Spleen (tissue), 11 donors: ENCODE results near the gene CTNNBL1. TPM values are rescaled to one million over a fixed set of nuclear protein-coding genes. Genes with fewer than 3 reads are reported as not detected.

Experiments
- DNase-seq: peaks from one replicate; pipeline ENCODE4 v3.0.0-alpha.2; 2020
- H3K27ac ChIP-seq, 8 donors: fragments of 200-600 bp; sonication (generic) in 7 of 8; 1 replicate in 4 of 8; 2 replicates in 4 of 8; pipeline versions ENCODE4 v1.5.0 to v1.8.0; 2016 to 2021; ENCODE audit warnings: inconsistent platforms in 4 of 8, mild to moderate bottlenecking in 4 of 8, moderate library complexity in 1 of 8
- H3K27me3 ChIP-seq, 7 donors: fragments of 200-600 bp; sonication (generic) in 6 of 7; replicated peaks in 1 of 7; 1 replicate in 4 of 7; 2 replicates in 3 of 7; pipeline versions ENCODE4 v1.5.0 to v1.8.0; 2016 to 2021; ENCODE audit warnings: inconsistent platforms in 3 of 7, mild to moderate bottlenecking in 1 of 7
- H3K36me3 ChIP-seq, 6 donors: fragments of 200-600 bp; sonication (generic) in 5 of 6; 1 replicate in 4 of 6; 2 replicates in 2 of 6; pipeline versions ENCODE4 v1.5.0 to v1.8.0; 2016 to 2021; ENCODE audit warnings: inconsistent platforms in 2 of 6
- H3K4me1 ChIP-seq, 6 donors: fragments of 200-600 bp; sonication (generic) in 5 of 6; 1 replicate in 3 of 6; 2 replicates in 3 of 6; pipeline versions ENCODE4 v1.5.0 to v1.8.0; 2016 to 2021; ENCODE audit warnings: inconsistent platforms in 3 of 6
- H3K4me3 ChIP-seq, 8 donors: fragments of 200-600 bp; sonication (generic) in 7 of 8; 1 replicate in 4 of 8; 2 replicates in 4 of 8; pipeline versions ENCODE4 v1.5.0 to v1.8.0; 2016 to 2021; ENCODE audit warnings: inconsistent platforms in 4 of 8, mild to moderate bottlenecking in 4 of 8, moderate library complexity in 2 of 8
- H3K9me3 ChIP-seq, 8 donors: fragments of 200-600 bp; sonication (generic) in 7 of 8; 1 replicate in 4 of 8; 2 replicates in 4 of 8; pipeline versions ENCODE4 v1.5.0 to v1.8.0; 2016 to 2021; ENCODE audit warnings: inconsistent platforms in 4 of 8
- POLR2A ChIP-seq, 3 donors: fragments of 450-650 bp; IDR thresholded peaks; one replicate each; pipeline ENCODE4 v1.5.1; 2017; ENCODE audit warnings: antibody characterized with exemption in 3 of 3, mild to moderate bottlenecking in 1 of 3
- POLR2AphosphoS5 ChIP-seq, 3 donors: sonication (generic); formaldehyde crosslinking; IDR thresholded peaks; one replicate each; pipeline ENCODE4 v1.5.1; 2017; ENCODE audit warnings: antibody characterized with exemption in 3 of 3
- WGBS, 5 donors: extraction: QIAGEN DNeasy Blood & Tissue Kit in 3 of 5; methylation state at CpG; one replicate each; pipeline versions ENCODE4 v1.1.5 to v1.1.7; 2013 to 2018; 5-methylcytosine and 5-hydroxymethylcytosine counted together
- intact Hi-C: fragments of 100-400 bp; cut with DNase I; formaldehyde crosslinking; loops from one replicate; pipeline ENCODE4 v1.15.0; 2023; ENCODE audit warnings: low total_unique reads
- polyA plus RNA-seq, 3 donors: library from polyadenylated mRNA; stranded (reverse); fragments of 200-250 nt; gene quantifications; one replicate each; pipeline ENCODE4 v1.2.1, GENCODE V29; 2013
- total RNA-seq, 7 donors: library from RNA; depleted of rRNA in 3 of 7; stranded (reverse); fragments of >200 nt in 3 of 7; fragmentation: NEBNext Ultra II Directional in 4 of 7; extraction: Animal tissue kit (Norgen Biotek cat#: 25700) in 4 of 7; gene quantifications; one replicate each; pipeline versions ENCODE4 v1.1.0 to v1.2.1, GENCODE V29; 2016 to 2021
- TF ChIP-seq, protein P1 (sequence below), 11 experiments: fragments of 200-600 bp in 7 of 11; fragments of 450-650 bp in 4 of 11; sonication (generic) in 4 of 11; IDR thresholded peaks in 8 of 11; conservative IDR thresholded peaks in 3 of 11; 1 replicate in 7 of 11; 2 replicates in 4 of 11; pipeline versions ENCODE4 v1.4.0 to v1.8.0; 2016 to 2021; ENCODE audit warnings: antibody characterized with exemption in 11 of 11, inconsistent platforms in 4 of 11, mild to moderate bottlenecking in 1 of 11
- donor health status: healthy with polysubstance abuse.
- donor health status: DM: no; HTN: no; CAD: no; lungs with moderate emphysema.
- donor health status: DM: no; HTN: no; CAD: no.
- donor health status: Bipolar disorder and iron deficiency.
- donor health status: healthy.
- donor health status: DM: no; HTN: no; CAD: no.
- donor health status: DM: yes; HTN: yes; CAD: no.

Gene CTNNBL1
- total and polyA plus RNA-seq, 10 donors: 46.5 to 135 (median 82.9) TPM

GRCh38 chr20:37781626-37782025 is 87.8 kb downstream of the CTNNBL1 start:
- TF ChIP-seq POLR2AphosphoS5 (IDR thresholded peaks at IDR 0.05) (no peak), POLR2A (IDR thresholded peaks at IDR 0.05) (no peak)
- TF ChIP-seq, protein P1, sequence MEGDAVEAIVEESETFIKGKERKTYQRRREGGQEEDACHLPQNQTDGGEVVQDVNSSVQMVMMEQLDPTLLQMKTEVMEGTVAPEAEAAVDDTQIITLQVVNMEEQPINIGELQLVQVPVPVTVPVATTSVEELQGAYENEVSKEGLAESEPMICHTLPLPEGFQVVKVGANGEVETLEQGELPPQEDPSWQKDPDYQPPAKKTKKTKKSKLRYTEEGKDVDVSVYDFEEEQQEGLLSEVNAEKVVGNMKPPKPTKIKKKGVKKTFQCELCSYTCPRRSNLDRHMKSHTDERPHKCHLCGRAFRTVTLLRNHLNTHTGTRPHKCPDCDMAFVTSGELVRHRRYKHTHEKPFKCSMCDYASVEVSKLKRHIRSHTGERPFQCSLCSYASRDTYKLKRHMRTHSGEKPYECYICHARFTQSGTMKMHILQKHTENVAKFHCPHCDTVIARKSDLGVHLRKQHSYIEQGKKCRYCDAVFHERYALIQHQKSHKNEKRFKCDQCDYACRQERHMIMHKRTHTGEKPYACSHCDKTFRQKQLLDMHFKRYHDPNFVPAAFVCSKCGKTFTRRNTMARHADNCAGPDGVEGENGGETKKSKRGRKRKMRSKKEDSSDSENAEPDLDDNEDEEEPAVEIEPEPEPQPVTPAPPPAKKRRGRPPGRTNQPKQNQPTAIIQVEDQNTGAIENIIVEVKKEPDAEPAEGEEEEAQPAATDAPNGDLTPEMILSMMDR (IDR thresholded peaks at IDR 0.05 in 8 of 11, conservative IDR thresholded peaks at IDR 0.05 in 3 of 11): no peak

DNA sequence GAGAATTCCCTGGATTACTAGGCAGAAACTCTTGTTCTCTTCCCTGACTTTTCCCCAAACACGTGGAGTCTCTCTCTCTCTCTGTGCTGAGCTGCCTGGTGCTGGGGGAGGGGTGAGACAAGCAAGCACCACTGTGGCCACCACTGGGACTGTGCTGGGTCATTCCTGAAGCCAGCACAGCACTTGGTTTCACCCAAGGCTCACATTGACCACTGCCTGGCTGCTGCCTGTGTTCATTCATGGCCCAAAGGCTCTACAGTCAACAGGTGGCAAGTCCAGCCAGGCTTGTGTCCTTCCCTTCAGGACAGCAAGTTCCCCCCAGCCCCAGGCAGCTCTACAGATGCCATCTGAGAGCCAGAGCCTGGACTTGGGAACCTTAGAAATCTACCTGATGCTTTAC is 92.2 kb downstream of the CTNNBL1 start:
- TF ChIP-seq, protein P1 (IDR thresholded peaks at IDR 0.05 in 8 of 11, conservative IDR thresholded peaks at IDR 0.05 in 3 of 11): no peak
- TF ChIP-seq POLR2A (IDR thresholded peaks at IDR 0.05): no peak
- TF ChIP-seq POLR2AphosphoS5 (IDR thresholded peaks at IDR 0.05): no peak
- Histone ChIP-seq H3K4me3 (no peak overlapping the region), H3K27me3 (no peaks in the 10 kb centered on the region), H3K27ac (no peak overlapping the region), H3K36me3 (peaks cover 0 to 94% (median 32%) of the 10 kb centered on the region in 6 donors), H3K9me3 (peaks cover 0 to 5% (median 0%) of the 10 kb centered on the region in 8 donors), H3K4me1 (peaks cover 0 to 19% (median 5%) of the 10 kb centered on the region in 6 donors)
- WGBS, 5 donors: 39 to 92% (median 79%) methylated on average over 1 of the region's 1 CpG
- intact Hi-C loops: no loop called here
- no peak for DNase-seq

More at GRCh38 chr20:37781626-37782025, 87.8 kb downstream of the CTNNBL1 start:
- Histone ChIP-seq H3K27ac (no peak overlapping the region), H3K27me3 (no peaks in the 10 kb centered on the region), H3K4me1 (peaks cover 0 to 19% (median 13%) of the 10 kb centered on the region in 6 donors), H3K4me3 (no peak overlapping the region), H3K9me3 (no peaks in the 10 kb centered on the region), H3K36me3 (peaks cover 0 to 85% (median 14%) of the 10 kb centered on the region in 6 donors)
- WGBS, 5 donors: 82 to 98% (median 88%) methylated on average over 1 of the region's 1 CpG
- DNase-seq: no peak
- intact Hi-C loops: no loop called here

DNA sequence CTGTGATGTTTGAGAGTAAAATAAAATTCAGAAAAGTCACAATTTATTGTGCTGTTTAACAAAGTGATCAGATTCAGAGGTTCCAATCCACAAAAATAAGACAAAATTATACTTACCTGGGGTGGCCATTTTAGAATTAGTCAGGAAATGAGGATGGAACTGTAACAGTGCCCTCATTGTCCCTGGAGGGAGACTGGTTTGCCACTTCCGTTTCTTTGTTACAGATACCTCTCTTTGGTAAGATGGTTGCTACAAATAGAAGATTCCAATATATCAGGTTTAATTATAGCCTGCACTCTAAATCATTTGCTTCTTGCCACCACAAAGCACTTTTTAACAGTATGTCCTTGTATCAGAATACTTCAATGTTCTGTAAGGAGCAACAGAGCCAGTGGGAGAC is 95.6 kb downstream of the CTNNBL1 start:
- intact Hi-C loops: no loop called here
- H3K4me1 ChIP-seq: peaks cover 0 to 19% (median 5%) of the 10 kb centered on the region in 6 donors
- no peaks in the 10 kb centered on the region for H3K27me3 ChIP-seq
- TF ChIP-seq POLR2A (IDR thresholded peaks at IDR 0.05): no peak
- TF ChIP-seq, protein P1 (IDR thresholded peaks at IDR 0.05 in 8 of 11, conservative IDR thresholded peaks at IDR 0.05 in 3 of 11): no peak
- TF ChIP-seq POLR2AphosphoS5 (IDR thresholded peaks at IDR 0.05): no peak
- 54 to 85% (median 62%) methylated on average over 1 of the region's 1 CpG for WGBS, 5 donors
- peaks cover 0 to 19% (median 3%) of the 10 kb centered on the region in 8 donors for H3K9me3 ChIP-seq
- peak overlapping the region in 2 of 8 donors; percentile 22 to 59 for H3K27ac ChIP-seq
- H3K4me3 ChIP-seq: no peak overlapping the region
- DNase-seq: no peak
- peaks cover 0 to 94% (median 39%) of the 10 kb centered on the region in 6 donors for H3K36me3 ChIP-seq

DNA sequence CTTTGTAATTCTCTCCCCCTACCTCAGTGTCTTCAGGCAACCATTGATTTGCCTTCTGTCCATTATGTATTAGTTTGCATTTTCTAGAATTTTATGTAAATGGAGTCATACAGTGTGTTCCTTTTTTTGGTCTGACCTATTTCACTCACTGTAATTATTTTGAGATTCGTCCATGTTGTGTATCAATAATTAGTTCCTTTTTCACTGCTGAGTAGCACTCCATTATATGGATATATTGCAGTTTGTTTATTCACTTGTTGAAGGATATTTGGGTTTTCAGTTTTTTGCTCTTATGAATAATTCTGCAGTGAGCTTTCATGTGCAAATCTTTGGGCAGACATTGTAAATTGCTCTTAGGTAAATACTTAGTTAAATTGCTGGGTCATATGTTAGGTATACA is 97.1 kb downstream of the CTNNBL1 start:
- no peak for DNase-seq
- Histone ChIP-seq H3K4me1 (peaks cover 0 to 19% (median 5%) of the 10 kb centered on the region in 6 donors), H3K27me3 (no peaks in the 10 kb centered on the region), H3K4me3 (no peak overlapping the region), H3K36me3 (peaks cover 0 to 89% (median 36%) of the 10 kb centered on the region in 6 donors), H3K27ac (peak overlapping the region in 1 of 8 donors; percentile 59), H3K9me3 (peaks cover 0 to 19% (median 3%) of the 10 kb centered on the region in 8 donors)
- no peak for TF ChIP-seq POLR2AphosphoS5 (IDR thresholded peaks at IDR 0.05)
- TF ChIP-seq, protein P1 (IDR thresholded peaks at IDR 0.05 in 8 of 11, conservative IDR thresholded peaks at IDR 0.05 in 3 of 11): no peak
- TF ChIP-seq POLR2A (IDR thresholded peaks at IDR 0.05): no peak
- intact Hi-C loops: no loop called here
- 79 to 93% (median 87%) methylated on average over 1 of the region's 1 CpG for WGBS, 5 donors
